HG02885 (cell line): ENCODE measurements around the gene EMP2.
"Not testable (repeated sequence)": the region's sequence is repeated elsewhere in the genome, so short reads cannot be mapped to it uniquely, and the experiment has no call there.

Experiments
- ATAC-seq: cut with Tn5 transposase; IDR thresholded peaks from one replicate; pipeline ENCODE4 v1.9.1; 2021; ENCODE audit warnings: mild to moderate bottlenecking; ENCODE audit not compliant: unreplicated experiment, poor library complexity

The EMP2 gene

DNA sequence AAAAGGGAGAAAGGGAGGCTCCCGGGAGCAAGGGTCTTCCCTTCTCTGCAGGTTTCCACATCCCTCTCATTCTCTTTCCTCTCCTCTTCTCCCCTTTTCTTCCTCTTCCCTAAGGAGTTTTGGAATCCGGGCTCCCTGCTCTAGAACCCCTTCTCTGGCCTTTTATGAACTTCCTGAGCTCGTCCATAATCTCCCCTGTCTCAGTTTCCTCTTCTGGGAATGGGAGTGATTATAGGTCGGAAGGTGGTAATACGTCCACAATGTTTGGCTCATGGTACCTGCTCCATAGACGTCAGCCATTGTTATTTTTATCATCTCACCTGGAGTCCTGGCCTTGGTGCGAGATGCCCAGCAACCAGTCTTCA, 467 bp upstream of the EMP2 start:
- no peak for ATAC-seq

DNA sequence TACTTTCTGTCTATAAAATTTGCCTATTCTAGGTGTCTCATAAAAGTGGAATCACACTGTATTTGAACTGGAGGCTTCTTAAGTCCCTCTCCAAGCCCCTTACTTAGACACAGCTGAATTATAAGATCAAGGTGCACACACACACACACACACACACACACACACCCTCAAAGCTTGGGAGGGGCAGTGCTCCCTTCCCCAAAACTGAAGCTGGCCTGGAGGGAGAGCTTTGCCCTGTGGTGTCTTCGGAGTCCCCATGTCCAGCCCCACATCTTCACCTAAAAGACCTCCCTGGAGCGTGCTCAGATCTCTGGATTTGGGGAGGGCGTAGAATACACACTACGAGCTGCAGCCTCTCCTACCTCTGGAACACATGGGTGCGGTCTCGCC, 828 bp downstream of the EMP2 start:
- no peak for ATAC-seq

DNA sequence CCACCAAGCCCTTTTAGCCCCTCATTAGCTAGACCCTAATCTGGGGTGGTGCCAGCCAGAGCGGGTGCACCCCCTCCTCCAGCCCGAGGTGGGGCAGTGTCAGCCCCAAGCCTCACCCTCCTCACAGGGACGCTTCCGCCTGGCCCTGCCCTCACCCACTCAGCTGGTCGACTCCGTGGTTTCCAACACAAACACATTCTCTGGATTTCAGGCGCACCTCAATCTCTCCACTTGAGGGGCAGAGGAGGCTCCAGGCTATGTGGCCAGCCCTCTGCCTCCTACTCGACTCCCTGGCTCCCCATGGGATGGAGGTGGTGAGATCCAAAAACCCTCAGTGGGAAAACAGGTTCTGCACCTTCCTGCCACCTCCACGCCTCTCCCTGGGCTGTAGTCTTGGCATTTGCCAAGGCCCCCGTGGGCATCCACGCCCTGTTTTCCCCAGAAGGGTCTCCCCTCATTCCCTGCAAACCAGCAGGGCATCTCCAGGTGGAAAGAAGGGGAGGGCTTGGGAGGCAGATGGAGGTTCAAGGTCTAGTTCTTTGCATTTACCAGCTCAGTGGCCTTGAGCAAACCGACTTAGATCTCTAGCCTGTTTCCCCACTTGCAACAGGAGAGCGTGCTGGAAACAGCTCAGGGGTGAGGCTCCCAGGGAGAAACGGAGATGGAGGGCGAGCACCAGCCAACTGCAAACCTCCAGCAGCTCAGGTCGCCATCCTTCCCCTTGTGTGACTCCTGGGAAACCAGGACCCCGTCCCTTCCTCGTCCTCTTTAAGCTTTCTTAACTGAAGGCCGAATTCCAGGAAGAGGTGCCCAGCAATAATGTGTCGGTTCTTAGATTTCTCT, 1.7 kb downstream of the EMP2 start:
- ATAC-seq, result no peak

GRCh38 chr16:10577305-10578202, 2.8 kb downstream of the EMP2 start:
- ATAC-seq, result no peak

GRCh38 chr16:10576390-10577304, 3.8 kb downstream of the EMP2 start:
- ATAC-seq, result no peak

DNA sequence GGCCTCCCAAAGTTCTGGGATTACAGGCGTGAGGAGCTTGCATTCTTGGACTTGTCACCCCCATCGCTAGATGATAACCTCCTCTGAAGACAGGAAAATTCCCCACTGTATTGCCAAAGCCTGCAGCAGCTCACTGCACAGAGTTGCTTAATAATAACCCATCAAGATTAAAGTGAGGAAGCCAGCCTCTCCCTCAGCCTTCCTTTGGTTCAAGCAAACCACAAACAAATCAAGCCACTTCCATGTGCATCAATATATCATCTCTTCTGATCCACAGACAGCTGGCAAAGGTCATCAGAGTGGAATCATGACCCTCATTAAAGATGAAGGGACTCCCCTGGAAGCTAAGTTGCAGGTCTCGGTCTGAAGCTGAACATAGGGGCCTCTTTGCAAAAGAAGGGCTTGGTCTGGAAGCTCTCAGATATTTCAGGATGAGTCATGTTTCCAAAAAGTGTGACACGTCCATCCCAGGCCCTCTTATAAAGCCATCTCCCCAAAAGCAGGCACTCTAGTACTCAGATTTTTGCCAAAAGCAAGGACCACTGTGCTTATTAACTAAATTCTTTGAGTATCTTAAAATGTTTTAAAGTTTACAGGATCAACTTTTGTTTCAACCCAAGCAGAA, 4.8 kb downstream of the EMP2 start:
- ATAC-seq, result no peak

DNA sequence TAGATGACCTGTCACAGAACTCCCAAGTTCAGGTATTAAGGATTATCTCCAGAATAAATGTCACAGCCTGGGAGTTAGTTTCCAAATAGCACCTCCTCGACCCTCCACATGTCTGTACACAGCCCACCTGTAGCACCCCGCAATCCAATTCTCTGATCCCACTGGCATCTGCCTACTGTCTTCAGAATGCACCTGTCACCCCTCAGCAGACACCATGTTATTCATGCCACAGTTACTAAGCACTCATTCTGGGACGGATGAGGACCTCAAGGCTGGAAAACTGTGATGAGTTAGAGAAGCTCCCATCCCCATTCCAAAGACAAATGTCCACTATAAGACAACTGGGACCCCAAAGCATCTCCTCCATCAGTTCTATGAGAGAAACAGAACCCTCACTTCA, 7.8 kb downstream of the EMP2 start:
- no peak for ATAC-seq

- no peak for ATAC-seq
Observed at GRCh38 chr16:10571354-10571753, 9.0 kb downstream of the EMP2 start.

- ATAC-seq, result no peak
Observed at GRCh38 chr16:10569621-10570020, 10.8 kb downstream of the EMP2 start.

DNA sequence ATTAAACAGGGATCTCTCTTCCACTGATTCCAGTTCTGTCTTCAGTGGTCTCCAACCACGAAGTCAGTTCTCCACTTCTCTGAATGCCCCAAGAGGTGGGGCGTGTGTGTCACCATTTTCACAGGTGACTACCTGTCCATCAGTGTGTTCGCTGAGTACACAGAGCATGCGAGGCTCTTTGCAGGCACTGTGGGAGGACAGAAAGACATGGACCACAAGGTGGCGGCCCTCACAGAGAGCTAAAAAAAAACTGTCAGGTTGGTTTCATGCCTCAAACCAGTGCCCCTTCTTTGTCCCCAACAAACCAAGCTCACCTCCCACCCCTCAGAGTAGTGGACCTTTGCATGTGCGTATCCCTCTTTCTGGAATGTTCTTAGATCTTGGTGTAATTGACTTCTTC, 13.8 kb downstream of the EMP2 start:
- ATAC-seq, result no peak

DNA sequence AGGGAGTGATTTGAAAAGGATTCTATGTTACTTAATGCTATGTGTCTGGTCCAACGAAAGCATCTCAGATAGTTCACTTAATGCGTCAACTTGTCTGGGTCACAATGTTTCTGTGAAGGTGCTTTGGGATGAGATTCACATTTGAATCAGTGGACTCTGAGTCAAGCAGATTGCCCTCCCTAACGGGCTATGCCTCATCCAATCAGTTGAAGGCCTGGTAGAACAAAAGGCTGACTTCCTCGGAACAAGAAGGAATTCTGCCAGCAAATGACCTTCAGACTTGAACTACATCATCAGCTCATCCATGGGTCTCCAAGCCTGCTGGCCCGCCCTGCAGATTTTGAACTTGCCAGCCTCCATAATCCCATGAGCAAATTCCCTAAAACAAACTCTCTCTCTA, 15.2 kb downstream of the EMP2 start:
- ATAC-seq, result no peak

DNA sequence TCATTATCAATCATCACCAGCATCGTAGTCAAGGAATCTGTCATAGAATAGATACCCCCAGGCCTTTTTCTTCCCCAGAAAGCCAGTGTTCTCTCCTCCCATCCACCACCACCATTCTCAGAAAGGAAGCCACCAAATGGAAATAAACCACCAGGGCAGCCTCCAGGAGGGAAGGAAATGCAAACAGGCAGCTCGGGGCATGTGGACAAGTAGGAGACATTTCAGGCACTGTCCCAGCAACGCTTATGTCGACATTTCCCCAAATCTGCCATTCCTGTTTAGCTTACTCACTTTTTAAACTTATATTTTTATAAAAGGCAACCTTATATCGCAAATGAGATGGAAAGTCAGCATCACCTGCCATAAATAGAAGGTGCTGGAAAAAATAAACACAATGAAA, 15.8 kb downstream of the EMP2 start:
- no peak for ATAC-seq

DNA sequence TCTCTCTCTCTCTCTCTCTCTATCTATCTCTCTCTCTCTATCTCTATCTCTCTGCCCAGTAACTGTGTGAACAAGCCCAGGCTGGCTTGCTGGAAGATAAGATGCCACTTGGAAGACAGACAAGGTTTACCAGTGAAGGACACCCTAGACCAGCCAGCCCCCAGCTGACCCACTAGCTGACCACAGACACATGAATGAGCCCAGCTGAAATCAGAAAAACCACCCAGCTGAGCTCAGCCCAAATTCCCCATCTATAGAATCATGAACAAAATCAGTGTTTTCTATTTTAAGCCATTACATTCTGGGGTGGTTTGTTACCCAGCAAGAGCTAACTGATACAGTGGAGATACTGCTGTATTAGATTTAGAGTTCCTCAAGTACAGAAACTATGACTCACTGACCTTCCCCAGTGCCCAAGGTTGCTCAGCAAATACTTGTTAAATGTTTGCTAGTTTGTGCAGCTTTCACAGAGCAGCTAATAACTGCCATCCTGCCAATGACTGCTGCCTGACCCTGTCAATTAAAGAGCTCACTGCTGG, 18.0 kb downstream of the EMP2 start:
- ATAC-seq, result no peak

GRCh38 chr16:10561425-10561824, 19.0 kb downstream of the EMP2 start:
- ATAC-seq, result no peak

DNA sequence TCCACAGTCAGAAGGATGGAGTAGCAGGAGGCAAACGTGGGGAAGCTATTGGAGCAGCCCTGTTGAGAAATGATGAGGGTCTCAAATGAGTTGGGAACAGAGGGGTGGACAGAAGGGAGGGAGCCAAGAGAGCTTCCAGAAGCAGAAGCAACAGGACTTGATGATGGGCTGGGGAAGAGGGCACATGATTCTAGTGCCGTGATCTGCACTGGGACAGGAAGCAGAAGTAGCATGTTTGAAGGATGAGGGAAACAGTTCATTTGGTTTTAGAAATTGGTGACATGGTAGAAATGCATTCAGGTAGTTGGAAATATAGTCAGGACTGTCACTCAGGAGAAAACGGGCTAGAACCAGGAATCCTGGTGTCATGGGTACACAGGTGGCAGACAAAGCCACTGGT, 19.4 kb downstream of the EMP2 start:
- no peak for ATAC-seq

DNA sequence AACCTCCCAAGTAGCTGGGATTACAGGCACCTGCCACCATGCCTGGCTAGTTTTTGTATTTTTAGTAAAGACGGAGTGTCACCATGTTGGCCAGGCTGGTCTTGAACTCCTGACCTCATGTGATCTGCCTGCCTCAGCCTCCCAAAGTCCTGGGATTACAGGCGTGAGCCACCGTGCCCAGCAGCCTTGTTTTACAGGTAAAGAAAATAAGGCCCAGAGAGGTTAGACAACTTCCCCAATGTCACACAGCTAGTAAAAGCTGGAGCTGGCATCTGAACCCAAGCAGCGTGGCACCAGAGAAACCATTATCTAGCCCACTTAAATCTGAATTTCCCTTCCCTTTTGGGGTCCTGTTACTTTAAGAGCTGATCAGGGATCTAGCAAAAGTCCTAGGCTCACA, 20.6 kb downstream of the EMP2 start:
- ATAC-seq, result not testable (repeated sequence)

DNA sequence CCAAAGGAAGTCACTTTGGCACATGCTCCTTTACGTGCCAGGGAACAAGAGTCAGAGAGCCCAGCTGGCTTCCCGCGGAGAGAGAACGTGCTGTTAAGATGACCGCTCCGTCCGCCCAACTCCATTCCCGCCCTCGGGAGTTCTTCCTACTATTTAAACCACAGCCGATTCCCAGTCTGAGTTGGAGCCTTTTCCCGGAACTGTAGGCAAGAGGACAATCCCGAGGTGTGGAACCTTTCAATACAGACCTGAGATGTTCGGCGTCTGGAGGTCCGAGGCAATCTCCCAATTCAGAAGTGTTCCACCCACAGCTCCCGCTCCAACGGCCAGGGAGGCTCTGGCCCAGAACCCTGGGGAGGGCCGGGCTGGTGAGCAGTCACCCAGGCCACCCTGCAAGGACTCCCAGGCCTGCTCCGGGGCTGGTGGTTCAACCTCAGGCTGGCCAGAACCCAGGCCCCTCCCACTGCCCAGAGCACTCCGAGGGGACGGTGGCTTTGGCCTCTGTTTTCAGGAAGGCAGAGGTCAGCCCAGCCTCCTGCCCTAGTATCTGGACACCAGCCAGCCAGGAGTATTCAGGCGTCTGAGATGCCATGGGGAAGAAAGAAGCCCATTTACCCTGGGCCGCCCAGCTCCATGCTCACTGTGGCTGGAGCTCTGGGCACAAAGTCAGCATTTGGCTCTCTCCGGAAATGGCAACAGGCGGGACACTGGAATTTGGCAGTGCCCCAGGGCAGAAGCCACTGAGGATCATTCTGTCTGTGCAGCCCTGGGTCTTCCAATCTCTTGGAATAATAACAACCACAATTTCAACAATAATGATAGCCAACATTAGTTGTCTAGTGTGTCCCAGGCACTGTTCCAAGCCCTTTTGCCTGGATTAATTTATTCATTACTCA, 21.4 kb downstream of the EMP2 start:
- no peak for ATAC-seq

DNA sequence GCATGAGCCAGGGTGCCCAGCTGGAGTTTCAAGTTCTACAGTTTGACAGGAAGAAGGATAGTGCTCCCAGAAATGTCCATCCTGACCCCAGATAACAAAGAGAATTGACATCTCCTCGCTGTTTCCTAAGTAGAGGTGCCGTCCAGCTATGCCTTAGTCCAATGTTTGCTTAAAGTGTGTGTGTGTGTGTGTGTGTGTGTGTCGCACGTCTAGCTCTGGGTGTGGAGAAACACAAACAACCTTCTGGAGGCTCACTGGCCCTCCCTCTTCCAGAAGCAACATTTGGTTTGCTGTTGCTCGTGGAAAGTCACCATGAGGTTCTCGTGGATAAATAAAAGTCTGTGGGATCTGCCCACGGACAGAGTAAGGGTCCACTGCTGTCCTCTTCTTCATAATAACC, 22.1 kb downstream of the EMP2 start:
- ATAC-seq, result no peak

DNA sequence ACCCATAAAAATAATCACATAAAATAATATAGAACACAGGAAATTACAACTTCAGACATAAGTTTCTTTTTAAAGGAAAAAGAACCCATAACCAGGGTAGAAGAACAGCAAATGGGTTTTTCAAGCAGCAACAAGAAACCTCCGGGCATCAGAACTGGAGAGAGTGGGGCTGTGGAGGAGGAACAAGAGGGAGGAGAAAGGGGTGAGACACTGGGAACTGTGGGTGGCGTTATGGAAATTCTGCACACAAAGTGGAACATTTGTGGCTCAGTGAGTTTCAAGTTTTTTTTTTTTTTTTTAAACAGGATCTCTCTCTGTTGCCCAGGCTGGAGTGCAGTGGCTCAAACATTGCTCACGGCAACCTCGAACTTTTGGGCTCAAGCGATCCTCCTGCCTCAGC, 22.6 kb downstream of the EMP2 start:
- ATAC-seq, result no peak
